IPS-NIHi11 (cell line): ENCODE data around the gene SLC25A21.

Experiments
- DNase-seq: peaks from one replicate; pipeline ENCODE4 v3.0.0; 2012; ENCODE audit warnings: mixed read lengths, low spot score

The SLC25A21 gene

GRCh38 chr14:36757734-36758601, 414.4 kb downstream of the SLC25A21 start:
- DNase-seq = no peak

GRCh38 chr14:36756226-36756625, 416.2 kb downstream of the SLC25A21 start:
- no peak for DNase-seq

- no peak for DNase-seq
Measured at GRCh38 chr14:36755756-36756155, 416.6 kb downstream of the SLC25A21 start.

- DNase-seq = no peak
Measured at GRCh38 chr14:36751920-36752319, 420.5 kb downstream of the SLC25A21 start.

GRCh38 chr14:36751106-36751505, 421.3 kb downstream of the SLC25A21 start:
- no peak for DNase-seq

- no peak for DNase-seq
Measured at GRCh38 chr14:36750244-36750643, 422.2 kb downstream of the SLC25A21 start.

- no peak for DNase-seq
Measured at GRCh38 chr14:36748610-36749213, 423.7 kb downstream of the SLC25A21 start.

- peak; percentile 61 for DNase-seq
Measured at GRCh38 chr14:36747411-36748184, 424.8 kb downstream of the SLC25A21 start.

GRCh38 chr14:36746872-36747271, 425.5 kb downstream of the SLC25A21 start:
- DNase-seq = no peak

GRCh38 chr14:36741858-36742257, 430.5 kb downstream of the SLC25A21 start:
- DNase-seq = no peak

- DNase-seq = no peak
Measured at GRCh38 chr14:36738269-36738668, 434.1 kb downstream of the SLC25A21 start.

- DNase-seq = no peak
Measured at GRCh38 chr14:36726128-36726527, 446.3 kb downstream of the SLC25A21 start.

- peak; percentile 38 for DNase-seq
Measured at GRCh38 chr14:36724162-36724561, 448.2 kb downstream of the SLC25A21 start.

- DNase-seq = no peak
Measured at GRCh38 chr14:36723530-36723929, 448.9 kb downstream of the SLC25A21 start.

- DNase-seq = no peak
Measured at GRCh38 chr14:36721877-36722276, 450.5 kb downstream of the SLC25A21 start.

- DNase-seq = no peak
Measured at GRCh38 chr14:36720657-36721056, 451.7 kb downstream of the SLC25A21 start.

GRCh38 chr14:36719823-36720222, 452.6 kb downstream of the SLC25A21 start:
- no peak for DNase-seq

GRCh38 chr14:36718216-36718615, 454.2 kb downstream of the SLC25A21 start:
- no peak for DNase-seq

- DNase-seq = peak; percentile 38
Measured at GRCh38 chr14:36717363-36717762, 455.0 kb downstream of the SLC25A21 start.

- no peak for DNase-seq
Measured at GRCh38 chr14:36716614-36717184, 455.7 kb downstream of the SLC25A21 start.

GRCh38 chr14:36713960-36714703, 458.3 kb downstream of the SLC25A21 start:
- DNase-seq = no peak

GRCh38 chr14:36707570-36707969, 464.8 kb downstream of the SLC25A21 start:
- DNase-seq = no peak
